ENCODE measurements around the gene MEF2C.

MEF2C gene

DNA sequence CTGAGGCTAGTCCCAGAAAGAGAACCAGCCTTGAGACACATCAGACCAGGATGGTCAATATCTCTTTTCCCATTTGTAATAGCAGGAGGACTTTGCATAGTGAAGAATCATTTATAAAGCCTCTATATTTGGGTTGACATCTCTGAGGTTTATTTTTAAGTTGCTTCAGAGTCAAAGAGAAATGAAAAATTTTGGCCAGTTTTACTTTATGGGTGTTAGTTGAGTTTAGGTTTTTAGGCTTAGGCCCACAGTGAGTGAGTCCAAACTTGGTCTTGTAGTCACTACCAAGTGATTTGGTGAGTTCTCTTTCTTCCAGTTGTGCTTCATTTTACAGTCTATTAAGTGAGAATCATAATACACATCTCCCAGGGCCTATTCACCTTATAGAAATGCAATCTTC, 5.3 kb upstream of the MEF2C start:
- DNase-seq (ENCODE audit: low read depth in 3 of 3) = no peak

DNA sequence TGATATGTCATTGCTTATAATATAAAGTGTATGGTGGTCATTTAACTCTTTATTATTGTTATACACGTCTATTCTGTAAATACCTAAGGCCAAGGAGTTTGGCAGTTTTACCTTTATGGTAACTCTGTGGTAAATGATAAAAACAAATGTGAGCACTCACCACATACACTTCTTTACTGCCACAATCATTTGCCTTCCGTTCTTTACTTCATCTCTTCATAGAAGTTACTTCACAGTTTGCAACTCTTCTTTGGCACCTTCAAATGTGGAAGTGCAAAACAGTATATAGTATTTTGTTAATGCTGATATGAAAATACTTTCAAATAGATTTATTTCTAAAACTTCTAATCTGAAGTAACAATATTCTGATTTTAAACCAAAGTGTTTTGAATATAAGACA, 4.4 kb upstream of the MEF2C start:
- no peak for DNase-seq (ENCODE audit: low read depth in 3 of 3)

DNA sequence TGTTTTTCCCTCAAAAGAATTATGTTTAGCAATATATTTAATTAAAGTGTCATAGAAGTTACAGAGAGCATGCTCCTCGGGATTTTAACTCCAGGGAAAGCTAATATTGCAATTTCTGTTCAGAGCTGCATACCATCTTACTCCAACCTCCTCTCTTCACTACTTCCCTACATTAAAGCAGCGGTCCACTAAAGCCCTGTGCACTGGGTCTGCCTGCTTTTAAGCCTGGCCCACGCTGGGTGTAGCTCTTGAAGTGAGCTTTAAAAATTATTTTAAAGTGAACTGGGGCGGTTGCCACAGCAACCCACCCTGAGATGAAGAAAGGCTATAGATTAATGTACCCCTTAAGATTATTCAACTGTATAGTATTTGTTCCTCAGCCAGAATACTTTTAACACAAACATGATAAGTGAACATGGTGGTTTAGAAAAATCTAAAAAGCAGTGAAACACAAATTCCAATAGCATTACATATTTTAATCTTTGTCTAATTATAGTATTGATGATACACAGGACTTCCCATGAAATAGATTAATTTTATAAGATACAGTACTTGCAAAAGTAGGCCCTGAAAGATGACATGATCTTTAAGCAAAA, 3.9 kb upstream of the MEF2C start:
- DNase-seq (ENCODE audit: low read depth in 3 of 3) = no peak

DNA sequence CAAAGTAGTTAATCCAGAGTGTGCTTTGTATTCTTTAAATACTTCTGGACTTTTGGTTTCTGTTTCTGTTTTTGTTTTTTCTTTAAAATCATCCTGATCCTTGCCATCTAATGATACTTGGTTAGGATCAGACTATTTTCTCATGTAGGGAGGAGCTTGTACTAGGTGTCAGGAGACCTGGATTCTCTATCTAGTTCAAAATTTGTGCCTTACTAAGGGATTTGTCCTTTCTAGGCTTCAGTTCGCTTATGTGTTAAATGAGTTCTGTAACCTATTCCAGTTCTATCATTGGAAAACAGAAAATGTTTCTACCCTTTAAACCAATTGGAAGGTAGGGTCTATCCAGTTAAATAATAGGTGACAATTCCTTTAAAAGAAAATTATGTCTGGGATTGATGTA, 3.3 kb upstream of the MEF2C start:
- no peak for DNase-seq (ENCODE audit: low read depth in 3 of 3)

DNA sequence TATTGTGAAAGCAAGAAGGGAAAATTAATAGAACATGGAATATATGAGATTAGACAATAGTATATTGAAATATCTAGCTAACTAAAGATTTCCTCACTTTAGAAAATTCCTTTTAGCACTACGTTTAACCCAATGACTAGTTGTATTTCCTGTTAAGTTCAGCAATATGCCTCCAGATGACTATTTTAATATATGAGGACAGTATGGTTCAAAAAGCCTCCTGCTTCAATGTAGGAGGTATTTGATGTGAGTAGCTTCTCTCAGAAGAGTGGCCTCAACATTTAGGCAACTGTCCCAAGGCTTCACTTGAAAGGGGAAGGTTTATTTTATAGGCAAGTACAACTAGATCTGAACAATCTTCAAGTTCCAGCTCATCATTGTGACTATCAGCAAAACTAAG, 2.0 kb upstream of the MEF2C start:
- DNase-seq (ENCODE audit: low read depth in 3 of 3) = no peak

DNA sequence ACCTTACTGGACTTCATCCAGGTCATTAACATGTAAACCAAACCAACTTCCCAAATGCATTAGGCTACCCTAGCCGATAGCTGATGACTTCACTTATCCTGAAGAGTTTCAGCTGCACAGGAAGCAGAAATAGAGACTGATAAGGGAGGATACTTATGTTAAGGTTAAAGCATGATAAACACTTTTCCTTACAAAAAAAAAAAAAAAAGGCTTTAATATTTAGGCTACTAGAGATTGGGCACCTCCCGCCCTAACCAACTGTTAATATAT, 1.6 kb upstream of the MEF2C start:
- no peak for DNase-seq (ENCODE audit: low read depth in 3 of 3)

DNA sequence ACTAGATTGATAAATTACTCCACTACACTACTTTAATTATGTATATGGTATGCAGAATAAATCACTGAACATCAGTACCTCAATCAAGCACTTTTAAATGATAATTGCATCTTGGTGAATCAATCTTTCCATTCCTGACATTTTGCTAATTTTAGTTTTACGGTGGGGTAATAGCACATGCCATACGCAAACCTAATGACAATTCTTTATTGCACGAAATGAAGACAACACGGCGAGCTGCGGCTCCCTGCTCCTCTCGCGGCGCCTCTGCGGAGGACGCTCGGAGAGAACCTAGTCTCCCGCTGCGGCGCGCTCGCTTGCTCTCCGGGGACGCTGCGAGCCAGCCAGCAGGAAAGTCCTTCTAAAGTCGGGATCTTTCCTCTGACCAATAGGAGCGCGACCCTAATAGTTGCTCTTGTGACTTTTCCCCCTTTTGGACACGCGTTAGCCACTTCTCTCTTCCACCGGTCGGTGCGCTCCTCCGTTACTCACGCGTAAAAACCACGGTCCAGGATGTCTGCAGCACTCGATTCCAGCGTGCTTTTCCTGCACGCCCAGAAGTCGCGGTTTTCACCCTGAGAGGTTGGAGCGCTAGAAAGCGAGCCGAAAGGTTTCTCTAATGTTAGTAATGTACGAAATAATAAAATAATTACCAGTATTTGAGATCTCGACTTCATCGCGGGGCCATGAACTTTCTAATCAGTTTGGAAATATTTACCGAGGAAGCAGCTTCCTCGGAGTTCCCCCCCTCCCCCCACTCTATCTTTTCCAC, 1.0 kb upstream of the MEF2C start:
- DNase-seq (ENCODE audit: low read depth in 3 of 3) = no peak

DNA sequence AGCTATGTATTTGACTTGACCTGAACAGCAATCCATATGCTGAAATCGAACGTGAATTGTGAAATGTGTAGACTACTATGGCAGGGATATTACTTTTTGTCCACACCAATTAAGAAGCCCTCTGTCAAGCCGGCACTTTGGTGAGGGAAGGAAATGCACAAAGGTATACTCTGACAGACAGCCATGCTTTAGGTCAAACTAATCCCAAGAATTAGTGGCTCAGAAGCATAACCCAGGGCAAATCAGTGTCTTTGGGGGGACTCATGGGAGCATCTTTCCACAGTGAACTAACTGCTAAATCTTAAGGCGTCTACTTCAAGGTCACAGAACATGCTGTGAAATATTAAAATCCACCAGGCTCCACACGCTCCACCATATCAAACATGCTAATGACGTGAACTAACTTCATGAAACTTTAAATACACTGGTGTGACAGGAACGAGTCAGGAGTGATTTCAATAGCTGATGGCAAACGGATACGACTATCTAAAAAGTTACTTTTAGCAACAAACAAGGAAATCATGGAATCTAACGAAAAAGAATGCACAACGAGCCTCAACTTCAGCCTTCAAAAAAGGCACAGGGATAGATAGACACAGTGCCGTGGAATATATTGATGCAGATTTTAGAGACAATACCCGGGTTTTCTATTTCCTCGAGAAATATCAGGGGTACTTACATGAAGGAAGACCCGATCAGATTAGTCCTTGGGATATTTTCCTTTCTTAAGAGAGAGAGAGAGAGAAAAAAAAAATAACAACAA, 527 bp downstream of the MEF2C start:
- DNase-seq (ENCODE audit: low read depth in 3 of 3) = no peak

DNA sequence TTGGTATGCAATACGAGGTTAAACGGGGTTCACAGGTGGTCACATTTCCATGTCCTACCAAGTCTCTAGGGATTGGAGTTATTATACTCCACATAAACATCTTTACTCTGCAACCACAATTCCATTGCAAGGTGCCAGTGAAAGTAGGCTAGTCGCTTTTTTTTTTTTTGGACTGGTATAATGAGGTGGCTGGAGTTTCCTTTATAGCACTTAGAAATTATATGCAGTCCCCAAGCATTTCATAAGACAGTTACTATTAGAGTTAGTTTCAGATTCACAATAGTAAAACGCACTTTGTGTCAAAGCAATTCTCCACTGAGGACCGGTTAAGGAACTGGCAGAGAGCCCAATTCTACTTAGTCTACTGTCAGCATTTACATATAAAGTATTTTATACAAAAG, 1.4 kb downstream of the MEF2C start:
- no peak for DNase-seq (ENCODE audit: low read depth in 3 of 3)

DNA sequence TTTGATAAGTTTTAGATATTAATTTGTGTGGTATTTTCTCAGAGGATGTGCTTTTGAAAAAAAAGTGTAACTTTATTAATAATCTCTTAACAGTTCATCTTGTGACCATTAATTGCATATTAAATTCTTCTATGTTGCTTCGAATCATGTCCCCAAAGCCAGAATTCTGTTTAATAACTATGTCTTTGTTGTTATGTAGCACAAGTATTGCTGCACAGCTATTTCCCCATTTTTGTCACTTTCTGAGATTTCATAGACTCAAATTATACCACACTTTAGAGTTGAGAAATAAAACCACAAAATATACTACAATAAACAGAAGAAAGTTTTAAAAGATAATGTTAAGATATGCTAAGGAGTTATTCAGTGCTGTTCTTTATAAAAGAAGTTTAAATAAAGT, 2.8 kb downstream of the MEF2C start:
- no peak for DNase-seq (ENCODE audit: low read depth in 3 of 3)

DNA sequence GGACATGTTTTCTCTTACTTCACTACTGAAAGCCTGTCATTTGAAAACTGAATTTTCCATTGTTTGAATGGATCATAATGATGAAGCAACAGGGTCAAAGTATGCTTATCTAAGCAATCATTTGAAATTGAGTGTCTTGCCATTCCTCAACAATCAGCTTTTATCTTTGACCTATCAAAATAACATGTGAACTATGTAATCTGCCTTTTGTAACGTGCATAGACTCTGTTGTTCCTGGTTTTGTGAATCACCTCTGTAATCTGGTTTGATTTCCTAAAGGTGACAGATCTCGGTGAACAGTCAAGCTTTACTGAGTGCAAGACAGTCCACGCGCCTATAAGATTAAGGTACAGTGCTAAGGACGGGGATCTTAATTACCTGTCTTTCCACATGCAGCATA, 3.3 kb downstream of the MEF2C start:
- no peak for DNase-seq (ENCODE audit: low read depth in 3 of 3)

DNA sequence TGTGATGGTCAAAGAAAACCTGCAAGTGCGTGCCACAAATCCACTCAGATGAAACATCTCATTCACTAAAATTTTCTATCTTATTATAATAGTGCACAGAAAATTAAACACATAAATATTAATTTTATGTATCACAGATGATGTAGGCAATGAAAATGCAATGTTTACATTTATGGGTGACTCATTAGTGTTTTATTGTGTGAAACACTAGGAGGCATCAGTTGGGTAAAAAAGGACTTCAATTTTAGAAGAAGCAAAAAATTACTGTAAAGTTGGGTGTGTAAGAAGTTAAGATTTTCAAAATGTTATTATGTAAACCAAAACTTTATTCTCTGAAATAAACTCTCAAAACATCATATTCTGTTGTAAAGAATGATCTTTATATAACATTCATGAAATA, 4.0 kb downstream of the MEF2C start:
- DNase-seq (ENCODE audit: low read depth in 3 of 3) = no peak

DNA sequence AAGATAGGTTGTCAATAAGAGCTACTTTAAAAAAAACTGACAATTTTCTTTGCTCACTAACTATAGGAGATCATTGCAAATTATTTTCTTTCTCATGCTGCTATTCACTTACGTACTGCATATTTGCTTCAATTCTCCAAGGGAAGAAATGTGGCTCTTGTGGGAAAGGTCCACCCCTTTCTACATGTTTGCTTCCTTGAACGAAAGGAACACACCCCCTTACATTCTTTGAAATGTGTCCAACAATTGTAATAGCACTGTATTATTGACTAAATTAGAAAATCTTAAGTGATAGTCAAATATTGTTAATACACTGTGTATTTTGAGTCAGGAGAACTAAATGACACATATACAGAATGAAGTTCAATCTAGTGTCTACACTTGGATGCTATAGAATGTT, 5.2 kb downstream of the MEF2C start:
- DNase-seq (ENCODE audit: low read depth in 3 of 3) = no peak

DNA sequence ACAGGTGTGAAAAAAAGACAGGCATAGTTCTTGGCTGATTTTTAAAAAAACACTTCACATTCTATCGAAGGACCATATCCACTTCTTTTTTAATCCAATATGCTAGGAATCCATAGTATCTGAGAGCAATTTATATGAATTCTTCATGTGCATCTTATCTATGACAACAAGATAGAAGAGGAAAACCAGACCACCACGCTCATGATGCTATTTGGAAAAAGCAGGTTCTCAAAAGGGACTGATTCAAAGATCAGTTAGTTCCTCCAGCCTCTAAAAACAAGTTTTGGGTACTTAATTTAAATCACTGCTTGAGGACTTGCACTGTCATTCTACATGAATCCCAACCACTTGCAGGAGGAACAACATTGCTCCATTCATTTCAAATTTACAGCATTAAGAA, 6.3 kb downstream of the MEF2C start:
- DNase-seq (ENCODE audit: low read depth in 3 of 3) = no peak

DNA sequence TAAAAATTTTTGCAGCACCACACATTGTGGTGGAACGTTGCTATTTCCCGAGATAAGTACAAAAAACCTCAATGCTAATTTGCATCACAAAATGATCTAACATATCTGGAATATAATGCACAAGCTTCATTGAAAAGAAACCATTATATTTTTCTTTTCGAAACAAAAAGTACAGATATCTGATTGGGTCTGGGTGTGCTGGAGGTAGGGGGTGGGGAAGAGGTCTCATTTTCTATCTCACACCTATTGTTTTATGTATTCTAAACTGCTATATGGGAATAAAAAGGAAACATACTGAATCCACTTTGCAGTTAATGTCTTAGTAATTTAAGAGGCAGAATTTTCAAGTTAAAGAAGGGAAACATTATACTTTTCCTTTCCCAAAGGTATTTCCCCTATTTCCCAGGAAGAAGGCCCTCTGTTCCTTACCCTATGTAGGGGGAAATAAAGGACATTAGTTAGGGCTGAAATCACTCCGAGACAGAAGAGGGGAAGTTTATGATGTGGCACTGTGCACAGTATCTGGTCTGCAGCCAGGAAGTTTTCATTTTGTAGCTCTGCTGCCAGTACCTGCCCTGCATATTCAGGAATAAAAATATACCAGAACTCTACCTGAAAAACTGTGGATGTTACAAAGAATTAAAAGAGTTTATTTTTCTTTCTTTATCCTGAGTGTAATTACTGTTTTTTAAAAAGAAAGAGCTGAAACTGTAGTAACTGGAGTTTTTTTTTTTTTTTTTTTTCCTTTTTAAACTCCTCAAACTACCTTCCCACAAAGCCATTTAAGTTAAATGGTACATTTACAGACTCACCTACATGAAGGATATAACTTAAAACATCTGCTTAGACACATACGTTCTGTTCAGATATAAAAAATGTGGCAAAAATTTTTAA, 7.4 kb downstream of the MEF2C start:
- no peak for DNase-seq (ENCODE audit: low read depth in 3 of 3)

DNA sequence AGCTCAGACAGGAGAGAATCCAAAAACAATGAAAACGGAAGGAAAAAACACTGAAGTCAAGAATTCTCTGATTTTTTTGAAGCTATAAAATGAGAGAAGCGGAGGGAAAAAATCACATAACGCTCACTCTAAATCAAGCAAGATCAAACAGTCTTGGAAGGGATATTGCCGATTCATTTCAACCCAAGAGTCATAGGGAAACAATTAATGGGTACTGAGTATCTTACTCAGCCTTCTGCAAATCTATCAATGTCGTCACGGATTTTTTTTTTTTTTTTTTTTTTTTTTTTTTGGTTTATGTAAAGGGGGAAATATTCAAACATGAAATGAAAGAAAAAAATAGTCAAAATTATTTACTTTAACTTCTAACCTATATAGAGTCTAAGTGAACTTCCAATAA, 9.5 kb downstream of the MEF2C start:
- no peak for DNase-seq (ENCODE audit: low read depth in 3 of 3)

DNA sequence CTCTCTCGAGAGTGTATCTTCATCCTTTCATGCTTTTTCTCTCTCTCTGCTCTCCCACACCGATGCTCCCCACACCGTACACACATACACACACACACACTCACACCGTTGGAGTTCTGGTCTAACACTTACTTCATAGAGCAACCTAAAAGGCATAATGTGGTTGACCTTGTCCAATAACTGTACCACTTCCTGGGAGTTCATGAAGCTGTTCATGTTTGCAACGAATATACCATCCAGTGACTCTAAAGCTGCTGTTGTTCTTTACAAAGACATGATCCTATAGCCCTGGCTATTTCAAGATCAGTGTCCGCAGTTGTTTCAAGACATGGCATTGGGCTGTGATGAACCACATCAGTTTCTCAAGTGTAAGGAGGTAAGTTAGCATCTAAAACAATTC, 10.0 kb downstream of the MEF2C start:
- no peak for DNase-seq (ENCODE audit: low read depth in 3 of 3)

DNA sequence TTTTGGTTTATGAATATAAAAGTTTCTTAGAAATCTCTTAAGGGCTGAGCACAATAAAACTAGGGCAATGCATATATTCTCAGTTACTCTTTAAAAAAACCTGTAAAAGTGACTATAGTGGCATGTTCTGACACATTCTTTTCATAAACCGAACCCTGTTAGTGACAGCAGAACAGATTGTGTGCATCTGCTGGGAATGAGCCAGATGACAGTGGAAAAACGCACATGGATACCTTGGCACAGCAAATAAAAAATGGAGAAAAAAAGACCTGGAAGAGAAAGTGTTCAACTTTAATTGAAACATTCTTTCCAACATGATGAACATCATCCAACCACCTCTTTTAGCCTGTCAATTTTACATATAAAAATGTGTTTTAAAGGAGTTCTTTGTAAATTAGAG, 12.7 kb downstream of the MEF2C start:
- no peak for DNase-seq (ENCODE audit: low read depth in 3 of 3)

DNA sequence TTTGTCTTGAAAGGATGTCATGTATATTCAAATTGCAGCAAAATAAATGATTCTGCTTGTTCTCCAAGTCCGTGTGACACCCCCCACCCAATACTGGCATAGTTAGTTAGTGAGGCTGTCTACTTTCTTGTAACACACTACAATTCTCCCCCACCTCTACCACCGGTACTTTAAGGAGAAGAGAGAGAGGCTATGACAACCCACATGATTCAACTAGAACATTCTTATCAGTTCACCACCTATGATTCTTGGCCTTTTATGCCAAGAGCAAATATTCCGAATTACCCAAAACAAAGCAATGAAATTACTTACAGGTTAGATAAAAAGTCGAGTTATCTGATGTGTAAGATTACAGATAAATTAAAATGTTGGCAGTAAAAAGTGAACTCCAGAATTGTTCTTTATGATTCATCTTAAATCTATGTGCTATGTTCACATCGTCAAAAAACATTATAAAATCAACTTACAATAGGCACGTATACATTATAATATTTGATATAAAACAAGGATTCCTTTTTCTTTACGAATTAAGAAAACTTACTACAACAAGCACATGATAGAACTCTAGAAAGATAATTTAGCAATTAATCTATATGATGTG, 14.4 kb downstream of the MEF2C start:
- DNase-seq (ENCODE audit: low read depth in 3 of 3) = no peak

DNA sequence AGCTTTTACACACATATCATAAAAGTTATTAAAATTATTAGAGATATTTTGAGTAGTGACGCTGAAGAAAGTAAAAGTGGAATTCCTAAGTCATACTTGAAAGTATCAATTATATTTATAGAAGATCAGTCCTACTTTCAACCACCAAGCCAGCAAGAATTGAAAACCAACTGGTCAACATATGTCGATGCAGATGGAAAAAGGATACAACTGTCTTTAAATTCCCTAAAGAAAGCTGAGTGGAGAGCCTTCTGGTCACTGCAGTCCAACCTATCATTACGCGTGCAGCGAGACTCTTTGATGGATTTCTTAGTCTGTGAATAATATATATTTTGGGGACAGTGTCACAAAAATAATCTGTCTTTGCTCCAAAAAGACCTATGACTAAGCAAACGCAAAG, 15.3 kb downstream of the MEF2C start:
- no peak for DNase-seq (ENCODE audit: low read depth in 3 of 3)

DNA sequence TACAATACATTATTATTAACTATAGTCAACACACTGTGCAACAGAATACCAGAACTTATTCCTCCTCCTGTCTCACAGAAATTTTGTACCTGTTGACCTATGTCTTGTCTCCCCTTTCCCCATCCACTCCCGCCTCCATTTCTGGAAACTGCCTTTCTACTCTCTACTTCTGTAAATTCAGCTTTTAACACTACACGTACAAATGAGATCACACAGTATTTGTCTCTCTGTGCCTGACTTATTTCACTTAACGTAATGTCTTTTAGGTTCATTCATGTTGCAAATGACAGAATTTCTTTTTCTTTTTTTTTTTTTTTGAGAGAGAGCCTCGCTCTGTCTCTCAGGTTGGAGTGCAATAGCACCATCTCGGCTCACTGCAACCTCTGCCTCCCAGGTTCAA, 19.5 kb downstream of the MEF2C start:
- no peak for DNase-seq (ENCODE audit: low read depth in 3 of 3)

DNA sequence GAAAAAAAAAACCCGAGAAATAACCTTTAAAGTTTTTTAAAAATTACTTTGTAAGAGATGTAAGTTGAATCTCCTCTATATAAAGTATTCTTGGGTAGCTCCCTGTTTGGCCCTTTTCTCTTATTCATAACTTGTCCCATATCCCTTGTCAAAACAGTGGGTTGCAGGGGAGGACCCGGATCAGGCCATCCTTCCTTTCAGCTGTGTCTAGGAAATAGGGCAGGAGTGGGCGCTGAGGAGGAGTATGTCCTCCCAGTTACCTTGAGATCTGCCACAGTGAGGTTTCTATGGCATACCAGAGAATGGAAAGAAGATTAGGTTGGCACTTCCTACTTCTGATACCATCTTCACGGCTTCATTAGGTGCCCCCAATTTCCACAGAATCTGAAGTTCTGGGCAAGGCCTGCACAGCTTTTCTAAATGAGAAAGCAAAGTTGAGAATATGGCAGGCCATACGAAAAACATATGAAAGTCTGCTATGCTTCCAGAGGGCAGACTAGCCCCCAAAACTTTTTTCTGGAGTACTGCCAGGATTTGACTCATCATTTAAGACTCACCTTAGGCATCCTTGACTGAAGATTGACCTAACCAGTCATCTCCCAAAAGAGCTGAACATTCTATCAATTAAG, 20.3 kb downstream of the MEF2C start:
- DNase-seq (ENCODE audit: low read depth in 3 of 3) = no peak
